ENCODE data around the gene CNTN1.

Gene CNTN1

DNA sequence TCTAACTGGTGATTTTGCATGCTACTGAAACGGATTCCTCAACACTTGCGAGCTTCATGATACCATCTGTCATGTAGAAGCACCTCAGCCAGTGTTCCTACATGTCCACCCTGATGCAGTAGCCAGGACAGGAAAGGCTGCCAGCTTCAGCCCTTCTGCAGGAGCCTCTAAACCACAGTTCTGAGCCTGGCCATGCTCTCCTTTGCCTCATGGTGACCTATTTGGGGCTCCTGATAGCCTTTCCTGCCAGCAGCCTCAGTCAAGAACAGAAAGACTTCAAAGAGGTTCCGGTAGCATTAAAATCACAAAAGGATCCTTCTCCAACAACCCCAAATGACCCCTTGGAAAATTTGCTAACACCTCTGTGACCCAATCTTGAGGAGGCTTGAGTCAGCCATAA is 96.0 kb downstream of the CNTN1 start:
- no peak overlapping the region for H3K4me3 ChIP-seq (replicated peaks; ENCODE audit: low read depth, low read length)
- no peak for DNase-seq (ENCODE audit: low read depth)
- TF ChIP-seq, protein P1, sequence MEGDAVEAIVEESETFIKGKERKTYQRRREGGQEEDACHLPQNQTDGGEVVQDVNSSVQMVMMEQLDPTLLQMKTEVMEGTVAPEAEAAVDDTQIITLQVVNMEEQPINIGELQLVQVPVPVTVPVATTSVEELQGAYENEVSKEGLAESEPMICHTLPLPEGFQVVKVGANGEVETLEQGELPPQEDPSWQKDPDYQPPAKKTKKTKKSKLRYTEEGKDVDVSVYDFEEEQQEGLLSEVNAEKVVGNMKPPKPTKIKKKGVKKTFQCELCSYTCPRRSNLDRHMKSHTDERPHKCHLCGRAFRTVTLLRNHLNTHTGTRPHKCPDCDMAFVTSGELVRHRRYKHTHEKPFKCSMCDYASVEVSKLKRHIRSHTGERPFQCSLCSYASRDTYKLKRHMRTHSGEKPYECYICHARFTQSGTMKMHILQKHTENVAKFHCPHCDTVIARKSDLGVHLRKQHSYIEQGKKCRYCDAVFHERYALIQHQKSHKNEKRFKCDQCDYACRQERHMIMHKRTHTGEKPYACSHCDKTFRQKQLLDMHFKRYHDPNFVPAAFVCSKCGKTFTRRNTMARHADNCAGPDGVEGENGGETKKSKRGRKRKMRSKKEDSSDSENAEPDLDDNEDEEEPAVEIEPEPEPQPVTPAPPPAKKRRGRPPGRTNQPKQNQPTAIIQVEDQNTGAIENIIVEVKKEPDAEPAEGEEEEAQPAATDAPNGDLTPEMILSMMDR (IDR thresholded peaks at IDR 0.05; ENCODE audit: low read length, missing control alignments): no peak

DNA sequence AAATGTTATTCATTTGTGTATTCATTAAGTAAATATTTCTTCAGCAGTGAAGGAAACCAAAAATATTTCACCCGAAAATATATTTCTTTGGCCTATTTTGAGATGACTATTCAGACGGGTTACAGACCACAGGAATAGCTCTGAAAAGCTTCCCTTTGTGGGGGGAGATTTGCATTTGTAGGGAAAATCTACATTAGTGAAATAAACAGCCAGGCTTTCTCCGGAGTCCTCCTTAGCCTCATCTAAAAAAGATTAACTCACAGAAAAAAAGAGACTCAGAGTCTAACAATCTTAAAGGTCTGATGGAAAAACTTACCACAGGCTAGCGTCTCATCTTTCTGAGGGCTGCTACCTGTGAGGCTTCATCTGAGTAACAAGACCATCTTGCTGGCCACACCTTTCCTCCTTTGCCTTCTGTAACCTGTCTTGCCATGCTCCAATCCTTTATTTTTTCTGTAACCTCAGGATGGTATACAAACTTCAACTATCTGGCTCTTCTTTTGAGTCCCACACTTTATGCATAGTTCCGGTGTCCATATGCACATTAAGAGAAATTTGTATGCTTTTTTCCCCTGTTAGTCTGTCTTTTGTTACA is 100.7 kb downstream of the CNTN1 start:
- no peak for DNase-seq (ENCODE audit: low read depth)
- H3K4me3 ChIP-seq (replicated peaks; ENCODE audit: low read depth, low read length): no peak overlapping the region
- TF ChIP-seq, protein P1 (IDR thresholded peaks at IDR 0.05; ENCODE audit: low read length, missing control alignments): no peak

DNA sequence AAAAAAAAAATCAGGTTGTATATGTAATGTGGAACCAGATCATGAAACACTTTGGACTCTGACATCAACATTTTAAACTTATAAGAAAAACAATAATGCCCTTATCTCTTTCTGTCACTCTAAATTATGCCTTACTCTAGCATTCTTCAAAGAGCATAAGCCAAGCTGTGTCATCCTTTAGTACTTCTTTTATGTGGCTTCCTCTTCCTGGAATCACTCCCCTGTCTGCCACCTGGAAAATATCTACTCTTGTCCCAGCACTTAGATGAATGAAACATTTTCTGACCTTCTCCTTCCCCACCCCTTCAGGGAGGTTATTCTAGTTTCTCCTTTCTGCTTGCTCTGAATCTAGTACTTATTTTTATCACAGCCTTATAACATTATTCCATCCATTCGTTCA is 101.2 kb downstream of the CNTN1 start:
- TF ChIP-seq, protein P1 (IDR thresholded peaks at IDR 0.05; ENCODE audit: low read length, missing control alignments): no peak

DNA sequence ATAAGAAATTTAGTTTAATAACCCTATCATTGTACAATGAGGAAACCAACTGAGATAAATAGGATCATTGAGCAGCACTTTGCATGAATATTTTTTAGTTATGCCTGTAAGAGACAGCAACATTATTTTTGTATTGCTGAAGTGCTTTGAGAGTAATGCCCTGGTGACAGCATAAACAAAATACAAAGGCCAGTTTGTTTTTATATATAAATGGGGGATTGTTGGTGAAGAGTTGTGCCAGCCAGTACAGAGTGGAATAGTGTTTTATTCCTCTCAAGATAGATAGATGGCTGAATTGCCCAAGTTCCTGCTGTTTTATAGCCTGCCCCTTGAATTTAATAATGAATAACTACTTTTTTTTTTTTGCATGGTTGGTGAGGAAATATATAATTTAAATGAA is 101.8 kb downstream of the CNTN1 start:
- H3K4me3 ChIP-seq (replicated peaks; ENCODE audit: low read depth, low read length): no peak overlapping the region
- DNase-seq (ENCODE audit: low read depth): no peak
- TF ChIP-seq, protein P1 (IDR thresholded peaks at IDR 0.05; ENCODE audit: low read length, missing control alignments): no peak

More for the DNA sequence above, 101.2 kb downstream of the CNTN1 start:
- DNase-seq (ENCODE audit: low read depth): no peak
- no peak overlapping the region for H3K4me3 ChIP-seq (replicated peaks; ENCODE audit: low read depth, low read length)

DNA sequence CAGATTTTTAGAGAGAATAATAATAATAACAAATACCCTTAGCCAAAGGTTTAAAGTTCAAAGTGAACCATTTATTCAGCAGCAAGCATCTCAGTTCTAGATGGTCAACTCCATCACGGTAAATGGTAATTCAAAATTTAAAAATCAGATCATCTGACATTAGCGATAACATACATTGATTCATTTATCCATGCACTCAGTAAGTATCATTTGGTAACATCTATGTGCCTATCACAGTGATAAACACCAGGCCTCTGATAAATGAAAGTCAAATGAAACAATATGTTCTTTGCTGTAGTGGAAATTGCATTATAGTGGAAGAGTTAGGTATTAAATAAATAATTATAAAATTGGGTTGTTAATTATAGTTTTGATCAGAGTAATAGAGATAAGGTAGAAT is 108.8 kb downstream of the CNTN1 start:
- DNase-seq (ENCODE audit: low read depth): no peak
- TF ChIP-seq, protein P1 (IDR thresholded peaks at IDR 0.05; ENCODE audit: low read length, missing control alignments): no peak
- no peak overlapping the region for H3K4me3 ChIP-seq (replicated peaks; ENCODE audit: low read depth, low read length)

DNA sequence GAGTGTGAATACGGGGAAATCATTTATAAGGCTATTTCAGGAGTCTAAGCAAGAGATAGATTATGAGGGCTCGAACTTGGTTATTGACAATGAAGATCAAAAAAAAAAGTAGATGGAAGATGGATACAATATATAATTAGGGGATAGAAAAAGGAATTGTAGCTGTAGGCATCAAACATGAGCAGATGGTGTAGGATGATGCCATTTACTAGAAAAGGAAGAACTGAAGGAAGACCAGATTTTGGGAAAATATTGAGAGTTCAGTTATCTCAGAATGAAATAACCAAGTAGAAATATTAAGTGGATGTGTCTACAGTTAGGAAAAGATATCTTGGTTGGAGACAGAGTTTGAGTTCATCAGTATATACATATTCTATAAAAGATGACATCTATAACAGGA is 109.6 kb downstream of the CNTN1 start:
- TF ChIP-seq, protein P1 (IDR thresholded peaks at IDR 0.05; ENCODE audit: low read length, missing control alignments): no peak
- no peak overlapping the region for H3K4me3 ChIP-seq (replicated peaks; ENCODE audit: low read depth, low read length)
- DNase-seq (ENCODE audit: low read depth): no peak

DNA sequence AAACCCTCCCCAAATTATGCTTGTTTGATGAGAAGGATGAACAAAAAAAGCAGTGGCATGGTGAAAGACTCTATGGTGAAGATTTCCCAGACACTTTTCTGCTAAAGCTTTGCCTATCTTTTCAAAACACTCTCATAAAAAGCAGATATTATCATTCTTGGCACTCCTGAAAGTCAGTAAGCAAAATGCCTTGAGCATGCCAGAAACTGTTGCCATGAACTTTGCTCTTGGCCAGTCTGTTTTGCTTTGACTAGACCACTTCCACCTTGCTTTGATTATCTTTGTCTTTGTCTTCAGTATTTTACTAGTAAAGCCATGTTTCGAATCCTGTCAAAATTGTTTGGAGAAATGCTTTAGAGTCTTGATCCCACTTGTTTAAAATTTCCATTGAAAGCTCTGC is 110.4 kb downstream of the CNTN1 start:
- TF ChIP-seq, protein P1 (IDR thresholded peaks at IDR 0.05; ENCODE audit: low read length, missing control alignments): no peak
- DNase-seq (ENCODE audit: low read depth): no peak
- no peak overlapping the region for H3K4me3 ChIP-seq (replicated peaks; ENCODE audit: low read depth, low read length)
